Measurements from ENCODE around the gene CFAP97D2.
"Not testable (repeated sequence)": the region's sequence is repeated elsewhere in the genome, so short reads cannot be mapped to it uniquely, and the experiment has no call there.

The CFAP97D2 gene

GRCh38 chr13:114237415-114238112, 58.5 kb downstream of the CFAP97D2 start:
- no peak for DNase-seq

GRCh38 chr13:114241918-114242317, 62.9 kb downstream of the CFAP97D2 start:
- no peak for DNase-seq

GRCh38 chr13:114243971-114244370, 64.9 kb downstream of the CFAP97D2 start:
- DNase-seq, result no peak

- DNase-seq, result no peak
Measured at GRCh38 chr13:114244637-114245036, 65.6 kb downstream of the CFAP97D2 start.

GRCh38 chr13:114248011-114248410, 69.0 kb downstream of the CFAP97D2 start:
- DNase-seq, result no peak

GRCh38 chr13:114249077-114249476, 70.0 kb downstream of the CFAP97D2 start:
- no peak for DNase-seq

- not testable (repeated sequence) for DNase-seq
Measured at GRCh38 chr13:114251639-114252440, 72.8 kb downstream of the CFAP97D2 start.

GRCh38 chr13:114256547-114256946, 77.5 kb downstream of the CFAP97D2 start:
- no peak for DNase-seq

- no peak for DNase-seq
Measured at GRCh38 chr13:114257014-114257413, 78.0 kb downstream of the CFAP97D2 start.

- no peak for DNase-seq
Measured at GRCh38 chr13:114258589-114258988, 79.5 kb downstream of the CFAP97D2 start.

GRCh38 chr13:114259374-114259773, 80.3 kb downstream of the CFAP97D2 start:
- no peak for DNase-seq

GRCh38 chr13:114259974-114260373, 80.9 kb downstream of the CFAP97D2 start:
- no peak for DNase-seq

- DNase-seq, result no peak
Measured at GRCh38 chr13:114260814-114261213, 81.8 kb downstream of the CFAP97D2 start.

- no peak for DNase-seq
Measured at GRCh38 chr13:114261328-114261965, 82.4 kb downstream of the CFAP97D2 start.

- DNase-seq, result no peak
Measured at GRCh38 chr13:114263578-114263977, 84.5 kb downstream of the CFAP97D2 start.

- not testable (repeated sequence) for DNase-seq
Measured at GRCh38 chr13:114264313-114264712, 85.3 kb downstream of the CFAP97D2 start.

- no peak for DNase-seq
Measured at GRCh38 chr13:114264886-114265611, 86.0 kb downstream of the CFAP97D2 start.

- no peak for DNase-seq
Measured at GRCh38 chr13:114266241-114266640, 87.2 kb downstream of the CFAP97D2 start.

GRCh38 chr13:114268344-114269280, 89.6 kb downstream of the CFAP97D2 start:
- DNase-seq, result no peak

- DNase-seq, result no peak
Measured at GRCh38 chr13:114269281-114269770, 90.3 kb downstream of the CFAP97D2 start.
